ENCODE data around the gene PPP5C.
"Not testable (repeated sequence)": the region's sequence is repeated elsewhere in the genome, so short reads cannot be mapped to it uniquely, and the experiment has no call there.

GRCh38 chr19:46397801-46398479, 51.1 kb downstream of the PPP5C start:
- not testable (repeated sequence) for TF ChIP-seq POLR2A (IDR thresholded peaks at IDR 0.05; ENCODE audit: low read length); GATA1 (IDR thresholded peaks at IDR 0.05; ENCODE audit: low read depth, low read length)

All from erythroblast (primary cell).